B cell (primary cell): ENCODE measurements around the gene SGPP2. TPM values are rescaled to one million over a fixed set of nuclear protein-coding genes. Genes with fewer than 3 reads are reported as not detected.

Source experiments
- ATAC-seq: fragments of 200-7000 bp; cut with Tn5 transposase; one replicate; pipeline ENCODE4 v1.10.0; 2021; ENCODE audit warnings: low read depth, mild to moderate bottlenecking, moderate number of reproducible peaks, moderate library complexity
- CTCF ChIA-PET: fragments of 350-600 bp; sonication (Branson Sonifier 250); formaldehyde crosslinking; loops from one replicate; lab custom pipeline; 2021; ENCODE audit warnings: antibody characterized with exemption, inconsistent platforms; lab: Charles Lee
- POLR2A ChIA-PET: fragments of 350-600 bp; sonication (Branson Sonifier 250); formaldehyde crosslinking; loops from one replicate; lab custom pipeline; 2021; ENCODE audit warnings: antibody characterized with exemption; lab: Charles Lee
- DNase-seq: peaks from one replicate; pipeline ENCODE4 v3.0.0; 2013
- H2AFZ ChIP-seq: 2 replicates; pipeline ENCODE4 v1.6.1; 2012; ENCODE audit warnings: mild to moderate bottlenecking, low read depth, low read length; ENCODE audit not compliant: insufficient read depth, poor library complexity, severe bottlenecking
- H3K27ac ChIP-seq, 2 donors: 1 replicate in 1 of 2; 2 replicates in 1 of 2; pipeline ENCODE4 v1.5.1; 2012 to 2013; ENCODE audit warnings: low read length in 2 of 2, mild to moderate bottlenecking in 2 of 2, moderate library complexity in 1 of 2
- H3K27me3 ChIP-seq, 4 experiments: fragments of 200-600 bp in 1 of 4; sonication (generic) in 1 of 4; replicated peaks in 1 of 4; 1 replicate in 2 of 4; 2 replicates in 2 of 4; pipeline versions ENCODE4 v1.6.1 to v1.7.0; 2013 to 2016; ENCODE audit warnings: low read length in 3 of 4, mild to moderate bottlenecking in 2 of 4, mixed read lengths in 1 of 4, moderate library complexity in 1 of 4; ENCODE audit not compliant: insufficient read depth in 4 of 4, control insufficient read depth in 3 of 4; ENCODE audit errors: control extremely low read depth in 1 of 4
- H3K36me3 ChIP-seq, 2 experiments: replicated peaks in 1 of 2; 1 replicate in 1 of 2; 2 replicates in 1 of 2; pipeline versions ENCODE4 v1.6.1 to v1.7.1; 2013; ENCODE audit warnings: low read length in 1 of 2; ENCODE audit not compliant: insufficient read depth in 2 of 2, control insufficient read depth in 1 of 2; ENCODE audit errors: control extremely low read depth in 1 of 2, extremely low read depth in 1 of 2
- H3K4me1 ChIP-seq, 2 donors: fragments of 200-600 bp in 1 of 2; sonication (generic) in 1 of 2; 1 replicate in 1 of 2; 2 replicates in 1 of 2; pipeline versions ENCODE4 v1.5.1 to v1.6.1; 2013 to 2017; ENCODE audit warnings: low read length in 2 of 2; ENCODE audit not compliant: control insufficient read depth in 2 of 2, insufficient read depth in 2 of 2
- H3K4me2 ChIP-seq: replicated peaks from 2 replicates; pipeline ENCODE3; 2012; ENCODE audit warnings: mild to moderate bottlenecking, low read depth, low read length; ENCODE audit not compliant: poor library complexity, severe bottlenecking
- H3K4me3 ChIP-seq, 5 experiments: fragments of 200-600 bp in 1 of 5; sonication (generic) in 1 of 5; 1 replicate in 3 of 5; 2 replicates in 2 of 5; pipeline versions ENCODE4 v1.5.1 to v1.7.0; 2011 to 2016; ENCODE audit warnings: low read length in 4 of 5, mild to moderate bottlenecking in 4 of 5, low read depth in 2 of 5, control low read depth in 1 of 5, moderate library complexity in 1 of 5; ENCODE audit not compliant: insufficient read depth in 1 of 5; ENCODE audit errors: control extremely low read depth in 1 of 5, extremely low read depth in 1 of 5
- H3K79me2 ChIP-seq: fragments of 200-600 bp; sonication (generic); one replicate; pipeline ENCODE4 v1.6.0; 2016; ENCODE audit warnings: low read length; ENCODE audit not compliant: control insufficient read depth, insufficient read depth
- H3K9ac ChIP-seq: fragments of 200-600 bp; sonication (generic); 2 replicates; pipeline ENCODE4 v1.6.1; 2017; ENCODE audit warnings: mild to moderate bottlenecking, low read length, moderate library complexity
- H3K9me3 ChIP-seq, 3 donors: one replicate each; pipeline versions ENCODE4 v1.6.1 to v1.7.1; 2013; ENCODE audit warnings: low read length in 2 of 3; ENCODE audit not compliant: control insufficient read depth in 2 of 3, insufficient read depth in 1 of 3; ENCODE audit errors: control extremely low read depth in 1 of 3
- H4K20me1 ChIP-seq: 2 replicates; pipeline ENCODE4 v1.6.0; 2012; ENCODE audit warnings: mild to moderate bottlenecking, low read length; ENCODE audit not compliant: insufficient read depth, control insufficient read depth, poor library complexity, severe bottlenecking
- H3K27ac Mint-ChIP-seq: one replicate; pipeline ENCODE4 v1.8.0; 2021; ENCODE audit warnings: mixed read lengths
- H3K27me3 Mint-ChIP-seq: one replicate; pipeline ENCODE4 v1.8.0; 2021; ENCODE audit warnings: mixed read lengths
- H3K4me1 Mint-ChIP-seq: one replicate; pipeline ENCODE4 v1.8.0; 2021; ENCODE audit warnings: mixed read lengths
- H3K4me3 Mint-ChIP-seq: one replicate; pipeline ENCODE4 v1.8.0; 2021; ENCODE audit warnings: mixed read lengths
- H3K9me3 Mint-ChIP-seq: one replicate; pipeline ENCODE4 v1.8.0; 2022; ENCODE audit warnings: mixed read lengths; ENCODE audit not compliant: insufficient read depth
- EZH2 ChIP-seq: IDR thresholded peaks from 2 replicates; pipeline ENCODE4 v1.6.1; 2012; ENCODE audit warnings: borderline replicate concordance, low read depth, mild to moderate bottlenecking, moderate library complexity, low read length; ENCODE audit not compliant: insufficient read depth, poor library complexity, severe bottlenecking
- WGBS: methylation state at CpG from one replicate; pipeline ENCODE4 v1.1.5; 2013; ENCODE audit warnings: missing lambda C conversion rate; ENCODE audit not compliant: insufficient coverage; 5-methylcytosine and 5-hydroxymethylcytosine counted together
- intact Hi-C: fragments of 100-400 bp; cut with micrococcal nuclease; formaldehyde crosslinking; loops from one replicate; pipeline ENCODE4 v1.10.0; 2022
- polyA minus RNA-seq: library from RNA; depleted of rRNA, polyadenylated mRNA; stranded (reverse); fragments of >200 nt; gene quantifications from 2 replicates; pipeline ENCODE4 v1.2.3, GENCODE V29; 2012
- polyA plus RNA-seq: library from polyadenylated mRNA; depleted of rRNA; stranded (reverse); fragments of >200 nt; gene quantifications from 2 replicates; pipeline ENCODE4 v1.2.3, GENCODE V29; 2012
- total RNA-seq, 2 donors: library from RNA; stranded (reverse); fragments of 120-200 nt in 1 of 2; gene quantifications; 1 replicate in 1 of 2; 2 replicates in 1 of 2; pipeline versions ENCODE4 v1.2.3 to v1.2.4, GENCODE V29; 2013 to 2022
- TF ChIP-seq, protein P1 (sequence below): fragments of 200-600 bp; IDR thresholded peaks from one replicate; pipeline ENCODE4 v1.8.0; 2022; ENCODE audit warnings: antibody characterized with exemption, mild to moderate bottlenecking

SGPP2 gene
- total RNA-seq (6.0 and 7.7 TPM in 2 replicates), polyA plus RNA-seq (0.52 and 1.5 TPM in 2 replicates), polyA minus RNA-seq (1.4 TPM in 2 replicates)
- total RNA-seq (2013) = 0.96 TPM

- H3K36me3 ChIP-seq = no peaks in the 10 kb centered on the region
- no peaks in the 10 kb centered on the region for H3K79me2 ChIP-seq
- peak within 1 kb of the TSS; percentile 55 for H2AFZ ChIP-seq
- Mint-ChIP-seq H3K4me3 (peak within 1 kb of the TSS; percentile 95), H3K27ac (peak within 1 kb of the TSS; percentile 95), H3K4me1 (peaks cover 45% of the 10 kb centered on the region), H3K27me3 (peaks cover 34% of the 10 kb centered on the region), H3K9me3 (no peaks in the 10 kb centered on the region)
- H3K4me2 ChIP-seq = peak within 1 kb of the TSS; percentile 73
- H3K27ac ChIP-seq = peak within 1 kb of the TSS in 1 of 2 donors; percentile 14
- H3K9ac ChIP-seq = peak within 1 kb of the TSS; percentile 55
- H3K4me3 ChIP-seq = peak within 1 kb of the TSS in 4 of 5 experiments; percentile 29 to 61 (median 52)
- DNase-seq = peak; percentile 30
- peaks cover 0 to 31% (median 8%) of the 10 kb centered on the region in 4 experiments for H3K27me3 ChIP-seq
- TF ChIP-seq, protein P1, sequence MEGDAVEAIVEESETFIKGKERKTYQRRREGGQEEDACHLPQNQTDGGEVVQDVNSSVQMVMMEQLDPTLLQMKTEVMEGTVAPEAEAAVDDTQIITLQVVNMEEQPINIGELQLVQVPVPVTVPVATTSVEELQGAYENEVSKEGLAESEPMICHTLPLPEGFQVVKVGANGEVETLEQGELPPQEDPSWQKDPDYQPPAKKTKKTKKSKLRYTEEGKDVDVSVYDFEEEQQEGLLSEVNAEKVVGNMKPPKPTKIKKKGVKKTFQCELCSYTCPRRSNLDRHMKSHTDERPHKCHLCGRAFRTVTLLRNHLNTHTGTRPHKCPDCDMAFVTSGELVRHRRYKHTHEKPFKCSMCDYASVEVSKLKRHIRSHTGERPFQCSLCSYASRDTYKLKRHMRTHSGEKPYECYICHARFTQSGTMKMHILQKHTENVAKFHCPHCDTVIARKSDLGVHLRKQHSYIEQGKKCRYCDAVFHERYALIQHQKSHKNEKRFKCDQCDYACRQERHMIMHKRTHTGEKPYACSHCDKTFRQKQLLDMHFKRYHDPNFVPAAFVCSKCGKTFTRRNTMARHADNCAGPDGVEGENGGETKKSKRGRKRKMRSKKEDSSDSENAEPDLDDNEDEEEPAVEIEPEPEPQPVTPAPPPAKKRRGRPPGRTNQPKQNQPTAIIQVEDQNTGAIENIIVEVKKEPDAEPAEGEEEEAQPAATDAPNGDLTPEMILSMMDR = no peak
- no peak for TF ChIP-seq EZH2
- H3K9me3 ChIP-seq = peaks cover 0 to 3% (median 3%) of the 10 kb centered on the region in 3 donors
- H3K4me1 ChIP-seq = peaks cover 14 to 45% of the 10 kb centered on the region in 2 donors
- intact Hi-C loops = no loop called here
- CTCF ChIA-PET = no interaction called here
- peak; percentile 32 for ATAC-seq
- no peaks in the 10 kb centered on the region for H4K20me1 ChIP-seq
- POLR2A ChIA-PET = no interaction called here
- WGBS = 1% methylated on average over 61 of the region's 61 CpGs
Measured at GRCh38 chr2:222424276-222424728, at the start of gene SGPP2. TSS of gene SGPP2 (plus strand) at chr2:222424543. CDS start at chr2:222424603, 60 bp downstream.

DNA sequence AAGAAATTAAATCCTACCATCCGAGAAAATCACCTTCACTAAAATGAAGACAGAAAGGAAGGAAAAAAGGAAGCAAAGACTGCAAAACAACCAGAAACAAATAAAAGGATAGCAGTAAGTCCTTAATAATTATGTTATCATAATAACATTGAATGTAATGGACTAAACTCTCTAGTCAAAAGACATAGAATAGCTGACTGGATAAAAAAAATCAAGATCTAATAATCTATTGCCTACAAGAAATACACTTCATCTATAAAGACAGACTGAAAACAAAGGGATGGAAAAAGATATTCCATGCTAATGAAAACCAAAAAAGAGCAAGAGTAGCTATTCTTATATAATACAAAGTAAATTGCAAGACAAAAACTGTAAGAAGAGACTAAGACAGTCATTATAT, 48.5 kb upstream of the SGPP2 start:
- WGBS = no CpG with 5 or more reads among the region's 1 CpG
- TF ChIP-seq, protein P1 = no peak
- TF ChIP-seq EZH2 = no peak

More for the DNA sequence above, 48.5 kb upstream of the SGPP2 start:
- H3K4me1 Mint-ChIP-seq = no peaks in the 10 kb centered on the region
- no peak overlapping the region for H3K27ac Mint-ChIP-seq
- DNase-seq (no peak), ATAC-seq (no peak)
- ChIA-PET CTCF (no interaction called here), POLR2A (no interaction called here)
- Histone ChIP-seq H3K4me3 (no peak overlapping the region), H3K36me3 (no peaks in the 10 kb centered on the region), H3K4me1 (no peaks in the 10 kb centered on the region), H3K27me3 (no peaks in the 10 kb centered on the region), H4K20me1 (no peaks in the 10 kb centered on the region), H3K9ac (no peak overlapping the region), H3K9me3 (peaks cover 0 to 4% (median 3%) of the 10 kb centered on the region in 3 donors), H3K79me2 (no peaks in the 10 kb centered on the region), H3K27ac (no peak overlapping the region), H2AFZ (no peak overlapping the region), H3K4me2 (no peak overlapping the region)
- no peaks in the 10 kb centered on the region for H3K9me3 Mint-ChIP-seq
- intact Hi-C loops = no loop called here
- peaks cover 12% of the 10 kb centered on the region for H3K27me3 Mint-ChIP-seq
- H3K4me3 Mint-ChIP-seq = no peak overlapping the region
